Measurements from ENCODE around the gene ACYP2. TPM values are rescaled to one million over a fixed set of nuclear protein-coding genes. Genes with fewer than 3 reads are reported as not detected.
A peak's percentile ranks its signal among the peaks of the same experiment; 100 is the strongest.

The ACYP2 gene
- total RNA-seq, 4 donors from 2014 or later = 8.4 to 14.0 (median 9.8) TPM

- H3K4me3 ChIP-seq = no peak overlapping the region
- no peak for TF ChIP-seq CTCF (IDR thresholded peaks at IDR 0.05)
- no peak for TF ChIP-seq POLR2A (IDR thresholded peaks at IDR 0.05)
- H3K9me3 ChIP-seq = no peaks in the 10 kb centered on the region
Measured at GRCh38 chr2:54233832-54234649, 118.6 kb downstream of the ACYP2 start.

GRCh38 chr2:54237428-54237827, 122.0 kb downstream of the ACYP2 start:
- H3K27ac ChIP-seq = no peak overlapping the region
- no peaks in the 10 kb centered on the region for H3K36me3 ChIP-seq
- H3K4me3 ChIP-seq = no peak overlapping the region
- no peaks in the 10 kb centered on the region for H3K9me3 ChIP-seq
- no peak for DNase-seq
- no peaks in the 10 kb centered on the region for H3K4me1 ChIP-seq
- no peaks in the 10 kb centered on the region for H3K27me3 ChIP-seq
- TF ChIP-seq CTCF (IDR thresholded peaks at IDR 0.05) = no peak
- TF ChIP-seq POLR2A (IDR thresholded peaks at IDR 0.05) = no peak

More at GRCh38 chr2:54233832-54234649, 118.6 kb downstream of the ACYP2 start:
- H3K27me3 ChIP-seq = no peaks in the 10 kb centered on the region
- no peaks in the 10 kb centered on the region for H3K4me1 ChIP-seq
- DNase-seq = no peak
- no peak overlapping the region for H3K27ac ChIP-seq
- no peaks in the 10 kb centered on the region for H3K36me3 ChIP-seq

- TF ChIP-seq CTCF (IDR thresholded peaks at IDR 0.05) = no peak
- TF ChIP-seq POLR2A (IDR thresholded peaks at IDR 0.05) = no peak
- Histone ChIP-seq H3K27me3 (no peaks in the 10 kb centered on the region), H3K4me3 (no peak overlapping the region), H3K9me3 (no peaks in the 10 kb centered on the region), H3K4me1 (no peaks in the 10 kb centered on the region), H3K27ac (no peak overlapping the region), H3K36me3 (no peaks in the 10 kb centered on the region)
- no peak for DNase-seq
Measured at GRCh38 chr2:54239427-54239826, 124.0 kb downstream of the ACYP2 start.

- Histone ChIP-seq H3K27ac (peak overlapping the region in 1 of 4 donors; percentile 45), H3K9me3 (no peaks in the 10 kb centered on the region), H3K4me1 (no peaks in the 10 kb centered on the region), H3K4me3 (no peak overlapping the region), H3K36me3 (no peaks in the 10 kb centered on the region), H3K27me3 (no peaks in the 10 kb centered on the region)
- DNase-seq = no peak
- TF ChIP-seq POLR2A (IDR thresholded peaks at IDR 0.05) (no peak), CTCF (IDR thresholded peaks at IDR 0.05) (no peak)
Measured at GRCh38 chr2:54240515-54241469, 125.4 kb downstream of the ACYP2 start.

- Histone ChIP-seq H3K4me1 (no peaks in the 10 kb centered on the region), H3K4me3 (no peak overlapping the region)
- no peak for DNase-seq
Measured at GRCh38 chr2:54247115-54247514, 131.7 kb downstream of the ACYP2 start.

More at GRCh38 chr2:54247115-54247514, 131.7 kb downstream of the ACYP2 start:
- no peaks in the 10 kb centered on the region for H3K36me3 ChIP-seq
- no peaks in the 10 kb centered on the region for H3K9me3 ChIP-seq
- no peak overlapping the region for H3K27ac ChIP-seq
- TF ChIP-seq POLR2A (IDR thresholded peaks at IDR 0.05) (no peak), CTCF (IDR thresholded peaks at IDR 0.05) (no peak)
- H3K27me3 ChIP-seq = no peaks in the 10 kb centered on the region

Data from Peyer's patch (tissue), 4 donors.